SK-N-SH treated with all-trans-retinoic acid at 6 μM for 48 hours (cell line): ENCODE results near the gene TSKU.

ENCODE experiments used
- ATAC-seq: fragments of 200-7000 bp; cut with Tn5 transposase; 3 replicates; pipeline ENCODE4 v1.9.1; 2020; ENCODE audit warnings: mild to moderate bottlenecking, moderate library complexity
- ARNTL ChIP-seq: fragments of 450-650 bp; formaldehyde crosslinking; IDR thresholded peaks from 2 replicates; pipeline ENCODE4 v1.5.0; 2020; ENCODE audit warnings: low read depth, mild to moderate bottlenecking, moderate library complexity, borderline replicate concordance
- BACH2 ChIP-seq: fragments of 250-450 bp; sonication (Bioruptor Pico); IDR thresholded peaks from 2 replicates; pipeline ENCODE4 v1.9.0; 2021; ENCODE audit warnings: mild to moderate bottlenecking, borderline replicate concordance
- CSDC2 ChIP-seq: fragments of 250-450 bp; sonication (Bioruptor Pico); IDR thresholded peaks from 2 replicates; pipeline ENCODE4 v1.5.0; 2020; ENCODE audit warnings: mild to moderate bottlenecking, moderate library complexity
- ESRRG ChIP-seq: fragments of 250-450 bp; sonication (Bioruptor Pico); IDR thresholded peaks from 2 replicates; pipeline ENCODE4 v1.6.1; 2021; ENCODE audit warnings: mild to moderate bottlenecking
- GLIS3 ChIP-seq: fragments of 250-450 bp; sonication (Bioruptor Pico); IDR thresholded peaks from 2 replicates; pipeline ENCODE4 v1.5.0; 2020; ENCODE audit warnings: mild to moderate bottlenecking, moderate library complexity
- ISL1 ChIP-seq: fragments of 250-450 bp; sonication (Bioruptor Pico); IDR thresholded peaks from 2 replicates; pipeline ENCODE4 v2.1.2; 2022; ENCODE audit warnings: mild to moderate bottlenecking, moderate library complexity
- OSR1 ChIP-seq: fragments of 250-450 bp; sonication (Bioruptor Pico); IDR thresholded peaks from 2 replicates; pipeline ENCODE4 v1.8.0; 2022; ENCODE audit warnings: moderate library complexity, mild to moderate bottlenecking, inconsistent platforms
- PPARA ChIP-seq: fragments of 250-450 bp; sonication (Bioruptor Pico); IDR thresholded peaks from 2 replicates; pipeline ENCODE4 v1.5.0; 2020; ENCODE audit warnings: mild to moderate bottlenecking, borderline replicate concordance
- RARB ChIP-seq: fragments of 250-450 bp; sonication (Bioruptor Pico); IDR thresholded peaks from 2 replicates; pipeline ENCODE4 v1.8.0; 2021; ENCODE audit warnings: mild to moderate bottlenecking, moderate library complexity
- SNAI2 ChIP-seq: fragments of 250-450 bp; sonication (Bioruptor Pico); IDR thresholded peaks from 2 replicates; pipeline ENCODE4 v1.5.0; 2020; ENCODE audit warnings: mild to moderate bottlenecking, moderate library complexity
- TCF4 ChIP-seq: fragments of 250-450 bp; sonication (Bioruptor Pico); IDR thresholded peaks from 2 replicates; pipeline ENCODE4 v1.8.0; 2021; ENCODE audit warnings: mild to moderate bottlenecking, moderate library complexity, borderline replicate concordance
- TOX ChIP-seq: fragments of 250-450 bp; sonication (Bioruptor Pico); IDR thresholded peaks from 2 replicates; pipeline ENCODE4 v1.8.0; 2021; ENCODE audit warnings: mild to moderate bottlenecking, moderate library complexity, borderline replicate concordance
- ZFP3 ChIP-seq: fragments of 250-450 bp; sonication (Bioruptor Pico); IDR thresholded peaks from 2 replicates; pipeline ENCODE4 v1.5.0; 2020; ENCODE audit warnings: mild to moderate bottlenecking, moderate library complexity
- ZFP30 ChIP-seq: fragments of 450-650 bp; formaldehyde crosslinking; IDR thresholded peaks from 2 replicates; pipeline ENCODE4 v1.5.0; 2022; ENCODE audit warnings: mild to moderate bottlenecking, moderate library complexity
- ZNF565 ChIP-seq: fragments of 450-650 bp; formaldehyde crosslinking; conservative IDR thresholded peaks from 2 replicates; pipeline ENCODE4 v1.5.0; 2020; ENCODE audit warnings: low read depth, mild to moderate bottlenecking, moderate library complexity
- ZNF70 ChIP-seq: fragments of 450-650 bp; formaldehyde crosslinking; IDR thresholded peaks from 2 replicates; pipeline ENCODE4 v1.5.0; 2020; ENCODE audit warnings: mild to moderate bottlenecking, moderate library complexity
- ZNF8 ChIP-seq: fragments of 450-650 bp; formaldehyde crosslinking; IDR thresholded peaks from 2 replicates; pipeline ENCODE4 v1.5.0; 2020; ENCODE audit warnings: mild to moderate bottlenecking, moderate library complexity
- TF ChIP-seq, protein P1 (sequence below): fragments of 250-450 bp; sonication (Bioruptor Pico); IDR thresholded peaks from 2 replicates; pipeline ENCODE4 v1.5.1; 2020; ENCODE audit warnings: low read depth, mild to moderate bottlenecking, moderate library complexity
- TF ChIP-seq, protein P2 (sequence below): fragments of 250-450 bp; sonication (Bioruptor Pico); IDR thresholded peaks from 2 replicates; pipeline ENCODE4 v1.5.1; 2021; ENCODE audit warnings: mild to moderate bottlenecking, moderate library complexity
- TF ChIP-seq, protein P3 (sequence below): fragments of 250-450 bp; sonication (Bioruptor Pico); IDR thresholded peaks from 2 replicates; pipeline ENCODE4 v1.5.0; 2020; ENCODE audit warnings: mild to moderate bottlenecking, moderate library complexity
- TF ChIP-seq, protein P4 (sequence below): fragments of 250-450 bp; sonication (Bioruptor Pico); IDR thresholded peaks from 2 replicates; pipeline ENCODE4 v1.8.0; 2021; ENCODE audit warnings: low read depth, mild to moderate bottlenecking, moderate library complexity, borderline replicate concordance

Gene TSKU

DNA sequence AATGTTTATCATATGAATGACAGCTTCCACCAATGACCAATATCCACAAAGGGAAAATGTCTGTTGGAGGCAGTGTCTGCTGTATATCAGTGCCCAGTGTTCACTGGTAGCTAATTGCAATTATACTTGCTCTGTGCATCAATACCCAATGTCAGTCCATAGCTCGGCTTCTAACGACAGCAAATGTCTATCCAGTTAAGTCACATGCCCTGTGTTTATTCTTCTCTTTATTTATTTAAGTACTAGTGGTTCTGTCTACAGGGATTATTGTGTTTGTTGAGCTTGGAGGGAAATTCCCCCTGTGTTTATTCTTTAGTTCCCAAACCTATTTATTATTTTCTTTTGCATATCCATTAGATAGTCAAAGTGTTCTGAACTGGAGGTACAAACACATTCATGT is 18.6 kb downstream of the TSKU start:
- TF ChIP-seq ZNF565 (CRISPR knock-in tag) = no peak
- no peak for TF ChIP-seq CSDC2 (CRISPR knock-in tag)
- TF ChIP-seq ESRRG (CRISPR knock-in tag) = no peak
- TF ChIP-seq, protein P1, sequence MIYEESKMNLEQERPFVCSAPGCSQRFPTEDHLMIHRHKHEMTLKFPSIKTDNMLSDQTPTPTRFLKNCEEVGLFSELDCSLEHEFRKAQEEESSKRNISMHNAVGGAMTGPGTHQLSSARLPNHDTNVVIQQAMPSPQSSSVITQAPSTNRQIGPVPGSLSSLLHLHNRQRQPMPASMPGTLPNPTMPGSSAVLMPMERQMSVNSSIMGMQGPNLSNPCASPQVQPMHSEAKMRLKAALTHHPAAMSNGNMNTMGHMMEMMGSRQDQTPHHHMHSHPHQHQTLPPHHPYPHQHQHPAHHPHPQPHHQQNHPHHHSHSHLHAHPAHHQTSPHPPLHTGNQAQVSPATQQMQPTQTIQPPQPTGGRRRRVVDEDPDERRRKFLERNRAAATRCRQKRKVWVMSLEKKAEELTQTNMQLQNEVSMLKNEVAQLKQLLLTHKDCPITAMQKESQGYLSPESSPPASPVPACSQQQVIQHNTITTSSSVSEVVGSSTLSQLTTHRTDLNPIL = no peak
- TF ChIP-seq, protein P2, sequence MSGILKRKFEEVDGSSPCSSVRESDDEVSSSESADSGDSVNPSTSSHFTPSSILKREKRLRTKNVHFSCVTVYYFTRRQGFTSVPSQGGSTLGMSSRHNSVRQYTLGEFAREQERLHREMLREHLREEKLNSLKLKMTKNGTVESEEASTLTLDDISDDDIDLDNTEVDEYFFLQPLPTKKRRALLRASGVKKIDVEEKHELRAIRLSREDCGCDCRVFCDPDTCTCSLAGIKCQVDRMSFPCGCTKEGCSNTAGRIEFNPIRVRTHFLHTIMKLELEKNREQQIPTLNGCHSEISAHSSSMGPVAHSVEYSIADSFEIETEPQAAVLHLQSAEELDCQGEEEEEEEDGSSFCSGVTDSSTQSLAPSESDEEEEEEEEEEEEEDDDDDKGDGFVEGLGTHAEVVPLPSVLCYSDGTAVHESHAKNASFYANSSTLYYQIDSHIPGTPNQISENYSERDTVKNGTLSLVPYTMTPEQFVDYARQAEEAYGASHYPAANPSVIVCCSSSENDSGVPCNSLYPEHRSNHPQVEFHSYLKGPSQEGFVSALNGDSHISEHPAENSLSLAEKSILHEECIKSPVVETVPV (CRISPR knock-in tag) = no peak
- TF ChIP-seq ARNTL (CRISPR knock-in tag) = no peak
- no peak for TF ChIP-seq ZNF8 (CRISPR knock-in tag)
- no peak for TF ChIP-seq ZFP30 (CRISPR knock-in tag)
- TF ChIP-seq BACH2 (CRISPR knock-in tag) = no peak
- TF ChIP-seq, protein P3, sequence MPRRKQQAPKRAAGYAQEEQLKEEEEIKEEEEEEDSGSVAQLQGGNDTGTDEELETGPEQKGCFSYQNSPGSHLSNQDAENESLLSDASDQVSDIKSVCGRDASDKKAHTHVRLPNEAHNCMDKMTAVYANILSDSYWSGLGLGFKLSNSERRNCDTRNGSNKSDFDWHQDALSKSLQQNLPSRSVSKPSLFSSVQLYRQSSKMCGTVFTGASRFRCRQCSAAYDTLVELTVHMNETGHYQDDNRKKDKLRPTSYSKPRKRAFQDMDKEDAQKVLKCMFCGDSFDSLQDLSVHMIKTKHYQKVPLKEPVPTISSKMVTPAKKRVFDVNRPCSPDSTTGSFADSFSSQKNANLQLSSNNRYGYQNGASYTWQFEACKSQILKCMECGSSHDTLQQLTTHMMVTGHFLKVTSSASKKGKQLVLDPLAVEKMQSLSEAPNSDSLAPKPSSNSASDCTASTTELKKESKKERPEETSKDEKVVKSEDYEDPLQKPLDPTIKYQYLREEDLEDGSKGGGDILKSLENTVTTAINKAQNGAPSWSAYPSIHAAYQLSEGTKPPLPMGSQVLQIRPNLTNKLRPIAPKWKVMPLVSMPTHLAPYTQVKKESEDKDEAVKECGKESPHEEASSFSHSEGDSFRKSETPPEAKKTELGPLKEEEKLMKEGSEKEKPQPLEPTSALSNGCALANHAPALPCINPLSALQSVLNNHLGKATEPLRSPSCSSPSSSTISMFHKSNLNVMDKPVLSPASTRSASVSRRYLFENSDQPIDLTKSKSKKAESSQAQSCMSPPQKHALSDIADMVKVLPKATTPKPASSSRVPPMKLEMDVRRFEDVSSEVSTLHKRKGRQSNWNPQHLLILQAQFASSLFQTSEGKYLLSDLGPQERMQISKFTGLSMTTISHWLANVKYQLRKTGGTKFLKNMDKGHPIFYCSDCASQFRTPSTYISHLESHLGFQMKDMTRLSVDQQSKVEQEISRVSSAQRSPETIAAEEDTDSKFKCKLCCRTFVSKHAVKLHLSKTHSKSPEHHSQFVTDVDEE (CRISPR knock-in tag) = no peak
- ATAC-seq = no peak

DNA sequence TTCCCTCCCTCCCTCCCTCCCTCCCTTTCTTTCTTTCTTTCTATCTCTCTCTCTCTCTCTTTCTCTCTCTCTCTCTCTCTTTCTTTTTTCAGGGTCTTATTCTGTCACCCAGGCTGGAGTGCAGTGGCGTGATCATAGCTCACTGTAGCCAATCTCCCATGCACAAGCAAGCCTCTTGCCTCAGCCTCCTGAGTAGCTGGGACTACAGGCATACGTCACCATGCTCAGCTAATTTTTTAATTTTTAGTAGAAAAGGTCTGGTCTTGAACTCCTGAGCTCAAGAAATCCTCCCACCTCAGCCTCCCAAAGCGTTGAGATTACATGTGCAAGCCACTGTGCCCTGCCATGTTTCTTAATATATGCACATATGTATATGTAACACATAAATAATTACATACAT is 19.0 kb downstream of the TSKU start:
- ATAC-seq = no peak
- TF ChIP-seq ISL1 (CRISPR knock-in tag) = no peak
- no peak for TF ChIP-seq ZNF8 (CRISPR knock-in tag)
- TF ChIP-seq, protein P1 = no peak
- no peak for TF ChIP-seq ARNTL (CRISPR knock-in tag)
- no peak for TF ChIP-seq BACH2 (CRISPR knock-in tag)
- TF ChIP-seq TCF4 (CRISPR knock-in tag) = no peak
- no peak for TF ChIP-seq PPARA (CRISPR knock-in tag)
- no peak for TF ChIP-seq TOX
- TF ChIP-seq SNAI2 = no peak
- TF ChIP-seq, all 23 proteins: peak for 0

DNA sequence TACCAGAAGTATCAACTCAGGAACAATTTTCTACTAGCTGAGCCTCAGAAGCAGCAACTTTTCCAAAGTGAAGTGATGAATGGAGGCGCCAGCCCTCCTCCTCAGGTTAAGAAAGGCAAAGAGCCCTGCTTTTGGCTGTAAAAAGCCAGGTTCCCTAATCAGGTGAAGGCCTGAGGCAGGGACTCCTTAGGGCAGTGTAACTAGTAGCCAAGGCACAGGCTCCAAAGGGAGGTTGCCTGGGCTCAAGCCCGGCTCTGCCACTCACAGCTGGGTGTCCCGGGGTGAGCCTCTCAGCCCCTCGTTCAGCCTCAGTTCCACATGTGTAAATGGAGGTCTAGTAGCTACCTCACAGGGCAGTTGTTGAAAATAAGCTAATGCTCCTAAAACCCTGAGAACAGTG is 19.5 kb downstream of the TSKU start:
- no peak for ATAC-seq
- no peak for TF ChIP-seq ZFP3 (CRISPR knock-in tag)
- no peak for TF ChIP-seq TOX
- no peak for TF ChIP-seq ARNTL (CRISPR knock-in tag)
- TF ChIP-seq PPARA (CRISPR knock-in tag) = no peak
- TF ChIP-seq, protein P3 (CRISPR knock-in tag) = no peak
- no peak for TF ChIP-seq GLIS3 (CRISPR knock-in tag)
- no peak for TF ChIP-seq ESRRG (CRISPR knock-in tag)
- TF ChIP-seq CSDC2 (CRISPR knock-in tag) = no peak
- no peak for TF ChIP-seq ZNF565 (CRISPR knock-in tag)
- TF ChIP-seq, protein P4, sequence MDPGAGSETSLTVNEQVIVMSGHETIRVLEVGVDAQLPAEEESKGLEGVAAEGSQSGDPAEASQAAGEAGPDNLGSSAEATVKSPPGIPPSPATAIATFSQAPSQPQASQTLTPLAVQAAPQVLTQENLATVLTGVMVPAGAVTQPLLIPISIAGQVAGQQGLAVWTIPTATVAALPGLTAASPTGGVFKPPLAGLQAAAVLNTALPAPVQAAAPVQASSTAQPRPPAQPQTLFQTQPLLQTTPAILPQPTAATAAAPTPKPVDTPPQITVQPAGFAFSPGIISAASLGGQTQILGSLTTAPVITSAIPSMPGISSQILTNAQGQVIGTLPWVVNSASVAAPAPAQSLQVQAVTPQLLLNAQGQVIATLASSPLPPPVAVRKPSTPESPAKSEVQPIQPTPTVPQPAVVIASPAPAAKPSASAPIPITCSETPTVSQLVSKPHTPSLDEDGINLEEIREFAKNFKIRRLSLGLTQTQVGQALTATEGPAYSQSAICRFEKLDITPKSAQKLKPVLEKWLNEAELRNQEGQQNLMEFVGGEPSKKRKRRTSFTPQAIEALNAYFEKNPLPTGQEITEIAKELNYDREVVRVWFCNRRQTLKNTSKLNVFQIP (CRISPR knock-in tag) = no peak
- TF ChIP-seq, protein P2 (CRISPR knock-in tag) = no peak
- TF ChIP-seq ISL1 (CRISPR knock-in tag) = no peak
- no peak for TF ChIP-seq OSR1 (CRISPR knock-in tag)
- TF ChIP-seq ZNF70 (CRISPR knock-in tag) = no peak
- no peak for TF ChIP-seq SNAI2
- no peak for TF ChIP-seq TCF4 (CRISPR knock-in tag)
- TF ChIP-seq, protein P1 = no peak
- no peak for TF ChIP-seq RARB (CRISPR knock-in tag)
- TF ChIP-seq, all 23 proteins: peak for 0
